Stimulated activated CD8-positive, alpha-beta memory T cell treated with anti-CD3 and anti-CD28 coated beads, Interleukin-12 subunit alpha, Interleukin-12 subunit beta, amount 100 ng/mL, for 4 hours (primary cell): ENCODE data around the gene SYNCRIP.
A peak's percentile ranks its signal among the peaks of the same experiment; 100 is the strongest.
"Not testable (repeated sequence)": the region's sequence is repeated elsewhere in the genome, so short reads cannot be mapped to it uniquely, and the experiment has no call there.

Experiments used
- DNase-seq: peaks from one replicate; pipeline ENCODE4 v3.0.0-alpha.2; 2020; ENCODE audit warnings: low read depth

SYNCRIP gene

GRCh38 chr6:85593438-85594196 is 49.1 kb downstream of the SYNCRIP start, which contains the start of gene SNX14:
Gene SNX14, minus strand, starts transcription at chr6:85593858. Its CDS starts 140 bp downstream, at chr6:85593718.
- peak; percentile 63 for DNase-seq

- no peak for DNase-seq
These were observed 50.7 kb downstream of the SYNCRIP start for GRCh38 chr6:85592033-85592432.

GRCh38 chr6:85591207-85591606 is 51.5 kb downstream of the SYNCRIP start:
- no peak for DNase-seq

DNA sequence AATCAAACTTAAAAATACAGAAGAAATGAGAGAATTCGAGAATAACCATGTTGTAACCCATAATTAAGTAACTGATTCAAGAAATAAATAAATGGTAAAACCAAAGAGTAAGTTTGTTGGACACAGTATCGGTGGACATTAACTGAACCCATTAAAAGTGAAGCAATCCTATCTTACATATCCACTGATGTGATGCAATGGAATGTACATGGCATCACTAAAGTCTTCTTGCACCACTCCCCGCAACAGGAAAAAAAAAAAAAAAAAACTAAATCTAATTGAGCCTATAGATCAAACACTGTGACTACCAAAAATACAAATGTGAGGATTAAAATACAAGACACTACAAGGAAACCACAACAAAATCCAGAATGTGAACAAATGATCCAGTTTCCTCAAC is 56.9 kb downstream of the SYNCRIP start:
- no peak for DNase-seq

DNA sequence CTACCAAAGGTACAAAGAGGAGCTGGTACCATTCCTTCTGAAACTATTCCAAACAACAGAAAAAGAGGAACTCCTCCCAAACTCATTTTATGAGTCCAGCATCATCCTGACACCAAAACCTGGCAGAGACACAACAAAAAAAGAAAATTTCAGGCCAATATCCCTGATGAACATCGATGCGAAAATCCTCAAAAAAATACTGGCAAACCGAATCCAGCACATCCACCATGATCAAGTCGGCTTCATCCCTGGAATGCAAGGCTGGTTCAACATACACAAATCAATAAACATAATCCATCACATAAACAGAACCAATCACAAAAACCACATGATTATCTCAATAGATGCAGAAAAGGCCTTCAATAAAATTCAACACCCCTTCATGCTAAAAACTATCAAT is 59.9 kb downstream of the SYNCRIP start:
- DNase-seq: not testable (repeated sequence)

- DNase-seq: no peak
These were observed 61.1 kb downstream of the SYNCRIP start for GRCh38 chr6:85581572-85581971.

DNA sequence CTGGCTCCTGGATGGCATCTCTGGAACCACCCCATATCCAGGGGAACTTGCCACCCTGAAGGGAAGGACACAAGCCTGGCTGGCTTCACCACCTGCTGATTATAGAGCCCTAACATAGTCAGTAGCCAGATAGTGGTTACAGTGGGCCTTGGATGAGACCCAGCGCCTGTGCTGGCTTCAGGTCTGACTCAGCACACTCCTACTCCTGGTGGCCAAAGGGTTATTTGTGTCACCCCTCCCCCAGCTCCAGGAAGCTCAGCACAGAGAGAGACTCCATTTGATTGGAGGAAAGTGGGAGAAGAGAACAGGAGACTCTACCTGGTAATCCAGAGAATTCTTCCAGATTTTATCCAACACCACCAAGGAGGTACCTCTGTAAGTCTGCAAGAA is 61.8 kb downstream of the SYNCRIP start:
- DNase-seq: no peak

- DNase-seq: no peak
These were observed 62.4 kb downstream of the SYNCRIP start for GRCh38 chr6:85580118-85580877.

GRCh38 chr6:85579581-85579980 is 63.1 kb downstream of the SYNCRIP start:
- DNase-seq: no peak

GRCh38 chr6:85576476-85576875 is 66.2 kb downstream of the SYNCRIP start:
- no peak for DNase-seq

DNA sequence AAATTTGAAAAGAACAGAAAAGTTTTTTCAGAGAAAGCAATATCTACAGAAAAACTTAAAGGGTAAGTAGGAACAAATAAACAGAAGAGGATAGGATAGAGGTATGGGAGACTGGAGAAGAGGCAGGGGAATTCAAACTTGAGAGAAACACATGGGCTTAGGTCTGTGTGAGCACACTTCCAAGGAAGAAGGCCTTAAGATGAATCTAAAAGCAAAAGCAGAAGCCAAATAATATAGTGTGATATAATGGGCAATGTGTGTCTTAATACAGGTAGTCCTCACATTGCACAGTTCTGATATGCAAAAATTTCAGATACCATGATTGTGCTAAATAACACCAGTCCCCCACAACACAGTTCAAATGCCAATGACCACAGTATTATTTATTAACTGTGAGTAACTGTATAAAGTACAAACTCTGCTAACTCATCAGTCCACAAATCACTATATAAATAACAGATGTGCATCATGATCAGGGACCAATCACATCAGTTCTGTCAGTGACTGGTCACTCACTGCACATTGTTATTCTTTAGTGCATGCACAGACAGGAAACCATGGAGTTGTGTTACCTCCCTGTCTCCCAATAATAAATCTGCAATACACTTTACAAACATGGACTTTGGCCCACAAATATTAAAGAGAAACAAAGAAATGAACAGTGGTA is 67.6 kb downstream of the SYNCRIP start:
- DNase-seq: no peak

GRCh38 chr6:85569323-85569722 is 73.4 kb downstream of the SYNCRIP start:
- DNase-seq: no peak

DNA sequence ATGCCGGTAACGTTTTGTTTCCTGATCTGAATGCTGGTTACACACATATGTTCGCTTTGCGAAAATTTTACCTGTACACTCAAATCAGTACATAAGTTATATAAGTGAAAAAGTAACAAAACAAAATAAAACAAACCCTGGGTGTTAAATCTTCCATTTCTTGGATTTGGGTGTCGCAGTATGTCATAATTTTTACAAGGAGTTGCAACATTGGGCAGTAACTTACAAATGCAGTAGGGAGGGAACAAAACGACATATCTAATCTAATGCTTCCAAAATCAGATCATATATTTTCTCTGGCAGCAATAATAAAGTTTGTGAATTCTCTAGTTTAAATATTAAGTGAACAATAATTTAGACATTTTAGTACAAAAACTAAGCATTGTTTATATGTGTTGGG is 74.3 kb downstream of the SYNCRIP start:
- no peak for DNase-seq

DNA sequence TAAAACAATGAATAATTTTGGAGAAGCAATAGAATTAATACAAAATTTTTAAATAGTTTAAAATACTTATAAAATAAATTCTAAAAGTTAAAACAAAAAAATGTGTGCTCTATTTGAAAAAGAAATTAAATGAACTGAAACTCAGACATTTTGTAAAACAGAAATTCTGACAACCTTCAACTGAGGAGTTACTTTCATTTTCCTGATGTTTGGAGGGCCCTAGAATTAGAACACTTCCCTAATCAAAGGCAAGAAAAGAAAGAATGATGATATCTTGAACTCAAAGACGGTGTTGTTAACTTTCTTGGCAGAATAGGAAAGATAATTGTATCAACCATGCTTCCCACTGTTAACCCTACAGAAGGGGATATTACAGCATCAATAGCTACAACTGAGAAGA is 77.0 kb downstream of the SYNCRIP start:
- no peak for DNase-seq

DNA sequence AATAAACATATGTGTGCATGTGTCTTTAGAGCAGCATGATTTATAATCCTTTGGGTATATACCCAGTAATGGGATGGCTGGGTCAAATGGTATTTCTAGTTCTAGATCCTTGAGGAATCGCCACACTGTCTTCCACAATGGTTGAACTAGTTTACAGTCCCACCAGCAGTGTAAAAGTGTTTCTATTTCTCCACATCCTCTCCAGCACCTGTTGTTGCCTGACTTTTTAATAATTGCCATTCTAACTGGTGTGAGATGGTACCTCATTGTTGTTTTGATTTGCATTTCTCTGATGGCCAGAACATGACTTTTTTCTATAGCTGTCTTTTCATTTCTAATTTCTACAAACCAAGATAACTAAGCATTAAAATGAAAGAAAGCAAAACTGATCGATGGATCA is 78.5 kb downstream of the SYNCRIP start:
- DNase-seq: not testable (repeated sequence)
